OCI-LY1 (cell line): ENCODE measurements around the gene PRDM15.

ENCODE experiments used
- EZH2 ChIP-seq: fragments of 200-600 bp; sonication (generic), shearing (Covaris generic); IDR thresholded peaks from 2 replicates; pipeline ENCODE4 v1.8.0; 2017; ENCODE audit warnings: borderline replicate concordance, mixed run types, mild to moderate bottlenecking, antibody characterized with exemption, low read length, moderate library complexity, mixed read lengths
- TF ChIP-seq, protein P1 (sequence below): fragments of 200-600 bp; sonication (generic), shearing (Covaris generic); IDR thresholded peaks from 2 replicates; pipeline ENCODE4 v1.5.1; 2017; ENCODE audit warnings: mild to moderate bottlenecking, antibody characterized with exemption, low read length, moderate library complexity, mixed read lengths

DNA sequence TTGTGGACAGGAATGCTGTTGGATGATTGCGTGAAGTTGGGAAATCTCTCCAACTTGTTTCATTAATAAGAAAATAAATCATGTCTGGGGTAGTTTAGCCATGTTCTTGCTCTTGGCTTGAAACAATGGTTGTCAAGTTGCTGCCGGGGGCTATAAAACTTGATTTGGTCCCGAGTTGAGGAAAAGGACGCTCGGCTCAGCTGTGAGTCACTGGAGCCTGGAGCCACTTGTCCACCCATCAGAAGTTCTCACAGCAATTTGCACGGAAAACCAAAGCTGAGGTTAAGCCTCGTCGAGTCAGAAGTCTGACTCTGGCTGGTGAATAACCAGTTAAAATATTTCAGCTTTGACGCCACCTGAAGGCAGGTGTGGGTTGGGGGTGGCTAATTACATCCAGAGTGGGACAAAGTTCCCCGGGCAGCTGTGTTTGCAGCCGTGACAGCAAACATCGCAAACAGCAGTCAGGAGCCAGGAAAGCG lies 92.6 kb downstream of the PRDM15 start:
- TF ChIP-seq, protein P1, sequence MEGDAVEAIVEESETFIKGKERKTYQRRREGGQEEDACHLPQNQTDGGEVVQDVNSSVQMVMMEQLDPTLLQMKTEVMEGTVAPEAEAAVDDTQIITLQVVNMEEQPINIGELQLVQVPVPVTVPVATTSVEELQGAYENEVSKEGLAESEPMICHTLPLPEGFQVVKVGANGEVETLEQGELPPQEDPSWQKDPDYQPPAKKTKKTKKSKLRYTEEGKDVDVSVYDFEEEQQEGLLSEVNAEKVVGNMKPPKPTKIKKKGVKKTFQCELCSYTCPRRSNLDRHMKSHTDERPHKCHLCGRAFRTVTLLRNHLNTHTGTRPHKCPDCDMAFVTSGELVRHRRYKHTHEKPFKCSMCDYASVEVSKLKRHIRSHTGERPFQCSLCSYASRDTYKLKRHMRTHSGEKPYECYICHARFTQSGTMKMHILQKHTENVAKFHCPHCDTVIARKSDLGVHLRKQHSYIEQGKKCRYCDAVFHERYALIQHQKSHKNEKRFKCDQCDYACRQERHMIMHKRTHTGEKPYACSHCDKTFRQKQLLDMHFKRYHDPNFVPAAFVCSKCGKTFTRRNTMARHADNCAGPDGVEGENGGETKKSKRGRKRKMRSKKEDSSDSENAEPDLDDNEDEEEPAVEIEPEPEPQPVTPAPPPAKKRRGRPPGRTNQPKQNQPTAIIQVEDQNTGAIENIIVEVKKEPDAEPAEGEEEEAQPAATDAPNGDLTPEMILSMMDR, result no peak
- TF ChIP-seq EZH2, result no peak
